RWPE1 (cell line): Measurements from ENCODE around the gene KLHL14.

Source experiments
- CTCF ChIA-PET: fragments of 350-600 bp; sonication (Branson Sonifier 250); formaldehyde crosslinking; extraction: SDS; loops from one replicate; lab custom pipeline; 2021; lab: Yijun Ruan, JAX
- POLR2A ChIA-PET: fragments of 400-600 bp; formaldehyde crosslinking; extraction: SDS; loops from one replicate; lab custom pipeline; 2020; ENCODE audit warnings: antibody characterized with exemption; ENCODE audit not compliant: low non-redundant PET; lab: Yijun Ruan, JAX
- DNase-seq: peaks from one replicate; pipeline ENCODE4 v3.0.0; 2012; ENCODE audit warnings: low spot score
- H3K27ac ChIP-seq: fragments of 450-650 bp; 2 replicates; pipeline ENCODE4 v1.5.1; 2017
- TF ChIP-seq, protein P1 (sequence below): fragments of 450-650 bp; conservative IDR thresholded peaks from 2 replicates; pipeline ENCODE4 v1.5.1; 2017; ENCODE audit warnings: low read depth, mild to moderate bottlenecking

KLHL14 gene

DNA sequence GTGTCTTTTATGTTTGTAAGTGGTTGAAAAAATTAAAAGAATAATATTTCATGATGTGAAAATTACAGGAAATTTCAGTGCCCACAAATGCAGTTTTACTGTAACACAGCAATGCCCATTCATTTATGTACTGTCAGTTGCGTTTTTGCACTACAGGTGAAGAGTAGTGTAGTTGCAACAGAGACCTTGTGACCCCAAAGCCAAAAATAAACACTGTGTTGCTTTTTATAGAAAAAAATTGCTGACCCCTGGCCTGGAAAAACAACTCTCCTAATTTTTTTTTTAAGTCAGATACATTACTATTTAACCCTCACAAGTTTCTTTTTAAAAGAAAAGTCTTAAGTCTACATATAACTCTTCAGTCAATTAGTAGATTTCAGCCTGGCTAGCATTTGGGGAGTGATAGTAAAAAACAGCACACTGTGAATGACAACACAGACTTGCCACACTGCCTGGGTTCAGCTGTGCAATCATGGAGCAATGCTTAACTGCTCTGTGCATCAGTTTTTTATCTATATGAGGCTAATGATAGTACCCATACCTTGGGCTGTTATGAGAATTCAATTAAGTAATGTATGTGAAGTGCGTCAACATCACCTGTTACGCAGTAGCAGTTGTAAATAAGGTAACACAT lies 8.1 kb downstream of the KLHL14 start:
- TF ChIP-seq, protein P1, sequence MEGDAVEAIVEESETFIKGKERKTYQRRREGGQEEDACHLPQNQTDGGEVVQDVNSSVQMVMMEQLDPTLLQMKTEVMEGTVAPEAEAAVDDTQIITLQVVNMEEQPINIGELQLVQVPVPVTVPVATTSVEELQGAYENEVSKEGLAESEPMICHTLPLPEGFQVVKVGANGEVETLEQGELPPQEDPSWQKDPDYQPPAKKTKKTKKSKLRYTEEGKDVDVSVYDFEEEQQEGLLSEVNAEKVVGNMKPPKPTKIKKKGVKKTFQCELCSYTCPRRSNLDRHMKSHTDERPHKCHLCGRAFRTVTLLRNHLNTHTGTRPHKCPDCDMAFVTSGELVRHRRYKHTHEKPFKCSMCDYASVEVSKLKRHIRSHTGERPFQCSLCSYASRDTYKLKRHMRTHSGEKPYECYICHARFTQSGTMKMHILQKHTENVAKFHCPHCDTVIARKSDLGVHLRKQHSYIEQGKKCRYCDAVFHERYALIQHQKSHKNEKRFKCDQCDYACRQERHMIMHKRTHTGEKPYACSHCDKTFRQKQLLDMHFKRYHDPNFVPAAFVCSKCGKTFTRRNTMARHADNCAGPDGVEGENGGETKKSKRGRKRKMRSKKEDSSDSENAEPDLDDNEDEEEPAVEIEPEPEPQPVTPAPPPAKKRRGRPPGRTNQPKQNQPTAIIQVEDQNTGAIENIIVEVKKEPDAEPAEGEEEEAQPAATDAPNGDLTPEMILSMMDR: no peak
- no peak for DNase-seq
- ChIA-PET POLR2A (no interaction called here), CTCF (no interaction called here)
- H3K27ac ChIP-seq: no peak overlapping the region

GRCh38 chr18:32763293-32763692 lies 9.5 kb downstream of the KLHL14 start:
- CTCF ChIA-PET: no interaction called here
- POLR2A ChIA-PET: no interaction called here
- DNase-seq: no peak
- TF ChIP-seq, protein P1: no peak
- no peak overlapping the region for H3K27ac ChIP-seq

- TF ChIP-seq, protein P1: no peak
- no peak for DNase-seq
- ChIA-PET POLR2A (no interaction called here), CTCF (no interaction called here)
- no peak overlapping the region for H3K27ac ChIP-seq
Measured at GRCh38 chr18:32761231-32761630, 11.6 kb downstream of the KLHL14 start.

GRCh38 chr18:32760391-32760790 lies 12.4 kb downstream of the KLHL14 start:
- POLR2A ChIA-PET: no interaction called here
- CTCF ChIA-PET: no interaction called here
- no peak for DNase-seq
- TF ChIP-seq, protein P1: no peak
- H3K27ac ChIP-seq: no peak overlapping the region

- TF ChIP-seq, protein P1: no peak
- no peak for DNase-seq
- CTCF ChIA-PET: no interaction called here
- H3K27ac ChIP-seq: no peak overlapping the region
- POLR2A ChIA-PET: no interaction called here
Measured at GRCh38 chr18:32759611-32760167, 13.1 kb downstream of the KLHL14 start.

DNA sequence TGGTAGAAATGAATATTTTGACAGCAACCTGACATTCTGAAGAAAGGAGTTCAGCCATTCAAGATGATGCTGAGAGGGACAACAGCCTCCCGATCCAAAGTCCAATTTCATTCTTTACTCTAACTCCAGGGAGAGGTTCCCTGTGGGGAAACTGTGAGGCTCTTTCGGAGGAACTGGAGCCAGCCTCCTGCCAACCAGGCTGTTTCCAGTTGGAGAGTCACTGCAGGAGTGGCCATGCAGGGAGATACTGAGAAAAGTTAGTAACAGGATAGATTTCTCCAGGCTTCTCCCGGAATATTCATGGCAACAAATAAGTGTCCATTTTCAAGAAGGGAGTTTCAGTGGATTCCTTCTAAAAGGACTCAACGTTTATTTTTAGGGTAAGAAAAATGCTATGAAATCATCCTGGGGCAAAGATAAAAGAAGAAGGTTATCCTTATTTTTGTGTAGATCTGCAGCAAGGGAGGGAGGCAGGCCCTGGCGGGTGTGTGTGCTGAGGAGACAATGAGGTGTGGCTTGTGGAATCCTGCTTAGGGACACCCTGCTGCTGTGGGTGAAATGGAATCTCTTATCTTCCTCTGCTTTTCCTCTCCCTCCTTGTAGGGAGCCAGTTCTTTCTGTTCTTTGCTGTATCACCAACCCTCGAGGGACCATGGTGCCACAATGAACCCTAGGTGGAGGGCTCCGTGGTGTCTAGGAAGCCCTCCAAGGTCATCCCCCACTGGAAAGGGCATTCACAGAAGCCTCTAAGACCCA lies 18.1 kb downstream of the KLHL14 start:
- CTCF ChIA-PET: interaction anchor here (0.7 to 1.1 kb wide), 2 partner anchors 124 to 435 kb away, joined by 3 read pairs; no protein-coding TSS in a partner anchor
- POLR2A ChIA-PET: no interaction called here
- DNase-seq: no peak
- H3K27ac ChIP-seq: no peak overlapping the region
- TF ChIP-seq, protein P1: no peak
